COLO829 (cell line): Measurements from ENCODE around the gene GRP.

ENCODE experiments used
- DNase-seq: peaks from one replicate; pipeline ENCODE4 v3.0.0; 2012; ENCODE audit warnings: low spot score

GRP gene

GRCh38 chr18:59268127-59268720 is 48.3 kb downstream of the GRP start:
- DNase-seq, result no peak

- no peak for DNase-seq
Observed at GRCh38 chr18:59268721-59269562, 49.0 kb downstream of the GRP start.

- no peak for DNase-seq
Observed at GRCh38 chr18:59269563-59270119, 49.7 kb downstream of the GRP start.

- no peak for DNase-seq
Observed at GRCh38 chr18:59270689-59271257, 50.8 kb downstream of the GRP start.

- no peak for DNase-seq
Observed at GRCh38 chr18:59271606-59272220, 51.8 kb downstream of the GRP start.

GRCh38 chr18:59272221-59272888 is 52.4 kb downstream of the GRP start:
- no peak for DNase-seq

- no peak for DNase-seq
Observed at GRCh38 chr18:59272891-59273758, 53.2 kb downstream of the GRP start, which contains the start of gene RAX. Gene RAX (minus strand): TSS chr18:59273454. CDS start chr18:59273206, 248 bp downstream.

GRCh38 chr18:59273759-59274532 is 54.0 kb downstream of the GRP start:
- DNase-seq, result no peak

- no peak for DNase-seq
Observed at GRCh38 chr18:59274533-59274928, 54.6 kb downstream of the GRP start.

GRCh38 chr18:59275406-59275949 is 55.5 kb downstream of the GRP start:
- DNase-seq, result no peak

GRCh38 chr18:59276047-59276446 is 56.1 kb downstream of the GRP start:
- DNase-seq, result no peak

GRCh38 chr18:59278793-59279192 is 58.8 kb downstream of the GRP start:
- no peak for DNase-seq

- DNase-seq, result no peak
Observed at GRCh38 chr18:59279193-59279592, 59.2 kb downstream of the GRP start.

GRCh38 chr18:59279722-59280121 is 59.8 kb downstream of the GRP start:
- DNase-seq, result no peak
